T-helper 9 cell (primary cell): ENCODE results near the gene NME7.
"Not testable (repeated sequence)": the region's sequence is repeated elsewhere in the genome, so short reads cannot be mapped to it uniquely, and the experiment has no call there.

Experiments
- DNase-seq: peaks from one replicate; pipeline ENCODE4 v3.0.0-alpha.2; 2020

The NME7 gene

GRCh38 chr1:169340882-169341281, 26.7 kb downstream of the NME7 start:
- DNase-seq, result no peak

GRCh38 chr1:169339773-169340172, 27.8 kb downstream of the NME7 start:
- no peak for DNase-seq

GRCh38 chr1:169338617-169339016, 29.0 kb downstream of the NME7 start:
- DNase-seq, result no peak

GRCh38 chr1:169336947-169337715, 30.5 kb downstream of the NME7 start:
- DNase-seq, result not testable (repeated sequence)

- DNase-seq, result not testable (repeated sequence)
Observed at GRCh38 chr1:169334727-169335126, 32.9 kb downstream of the NME7 start.

GRCh38 chr1:169330927-169331326, 36.7 kb downstream of the NME7 start:
- no peak for DNase-seq

- no peak for DNase-seq
Observed at GRCh38 chr1:169329383-169329782, 38.2 kb downstream of the NME7 start.

GRCh38 chr1:169327875-169328274, 39.7 kb downstream of the NME7 start:
- DNase-seq, result no peak

- no peak for DNase-seq
Observed at GRCh38 chr1:169326956-169327268, 40.7 kb downstream of the NME7 start.

GRCh38 chr1:169326261-169326955, 41.2 kb downstream of the NME7 start:
- DNase-seq, result no peak

GRCh38 chr1:169325117-169325516, 42.5 kb downstream of the NME7 start:
- no peak for DNase-seq

- no peak for DNase-seq
Observed at GRCh38 chr1:169322138-169322537, 45.5 kb downstream of the NME7 start.

- DNase-seq, result no peak
Observed at GRCh38 chr1:169321539-169321938, 46.1 kb downstream of the NME7 start.

GRCh38 chr1:169318536-169319244, 48.9 kb downstream of the NME7 start:
- no peak for DNase-seq

GRCh38 chr1:169316556-169316955, 51.0 kb downstream of the NME7 start:
- DNase-seq, result no peak

GRCh38 chr1:169312084-169312954, 55.3 kb downstream of the NME7 start:
- no peak for DNase-seq

GRCh38 chr1:169309178-169310166, 58.1 kb downstream of the NME7 start:
- DNase-seq, result no peak

GRCh38 chr1:169308313-169309039, 59.1 kb downstream of the NME7 start:
- DNase-seq, result no peak

GRCh38 chr1:169307176-169307575, 60.4 kb downstream of the NME7 start:
- DNase-seq, result no peak

- no peak for DNase-seq
Observed at GRCh38 chr1:169305948-169306347, 61.6 kb downstream of the NME7 start.

- DNase-seq, result no peak
Observed at GRCh38 chr1:169305356-169305755, 62.2 kb downstream of the NME7 start.
